ENCODE data around the gene ZPBP. TPM values are rescaled to one million over a fixed set of nuclear protein-coding genes. Genes with fewer than 3 reads are reported as not detected.

ZPBP gene
- polyA plus RNA-seq, 3 donors: not detected

GRCh38 chr7:50022451-50022850 is 70.6 kb downstream of the ZPBP start:
- Histone ChIP-seq H3K9me3 (replicated peaks in 1 of 2; ENCODE audit: control insufficient read depth in 1 of 2, insufficient read depth in 1 of 2, low read length in 2 of 2) (no peaks in the 10 kb centered on the region), H3K4me2 (replicated peaks; ENCODE audit: extremely low read depth, low read length, poor library complexity, severe bottlenecking) (no peak overlapping the region), H3K79me2 (ENCODE audit: insufficient read depth, low read length) (no peaks in the 10 kb centered on the region), H4K20me1 (ENCODE audit: insufficient read depth, low read length) (no peaks in the 10 kb centered on the region), H3K27me3 (ENCODE audit: control insufficient read depth in 2 of 2, insufficient read depth in 2 of 2, low read length in 2 of 2) (no peaks in the 10 kb centered on the region), H3K27ac (ENCODE audit: low read depth in 1 of 2, low read length in 2 of 2) (no peak overlapping the region), H3K4me3 (replicated peaks in 1 of 3; ENCODE audit: low read depth in 2 of 3, low read length in 3 of 3) (no peak overlapping the region), H3K9ac (ENCODE audit: insufficient read depth, low read length, poor library complexity, severe bottlenecking) (no peak overlapping the region), H3K4me1 (ENCODE audit: control insufficient read depth in 1 of 2, insufficient read depth in 2 of 2, low read length in 2 of 2) (no peaks in the 10 kb centered on the region), H3K36me3 (replicated peaks in 1 of 2; ENCODE audit: control insufficient read depth in 1 of 2, insufficient read depth in 2 of 2, low read length in 2 of 2) (no peaks in the 10 kb centered on the region), H2AFZ (ENCODE audit: insufficient read depth, low read depth, low read length, poor library complexity, severe bottlenecking) (no peak overlapping the region)
- Mint-ChIP-seq H3K9me3 (peaks cover 0 to 2% (median 1%) of the 10 kb centered on the region in 7 donors), H3K36me3 (no peaks in the 10 kb centered on the region), H3K27ac (peak overlapping the region in 1 of 7 donors; percentile 55), H3K27me3 (ENCODE audit: low read depth in 3 of 3) (peaks cover 2 to 3% (median 3%) of the 10 kb centered on the region in 3 donors), H3K4me1 (no peaks in the 10 kb centered on the region), H3K4me3 (no peak overlapping the region)
- intact Hi-C loops (cut with micrococcal nuclease): no loop called here
- DNase-seq: no peak
- no CpG with 5 or more reads among the region's 3 CpGs for WGBS (ENCODE audit: insufficient coverage)
- TF ChIP-seq CTCF (IDR thresholded peaks at IDR 0.05): no peak

GRCh38 chr7:49995681-49996080 is 97.4 kb downstream of the ZPBP start:
- 100% methylated on average over 1 of the region's 6 CpGs for WGBS (ENCODE audit: insufficient coverage)

More at GRCh38 chr7:49995681-49996080, 97.4 kb downstream of the ZPBP start:
- intact Hi-C loops (cut with micrococcal nuclease): no loop called here
- no peak overlapping the region for H3K9ac ChIP-seq (ENCODE audit: insufficient read depth, low read length, poor library complexity, severe bottlenecking)
- Mint-ChIP-seq H3K4me1 (no peaks in the 10 kb centered on the region), H3K4me3 (no peak overlapping the region), H3K36me3 (no peaks in the 10 kb centered on the region), H3K27me3 (ENCODE audit: low read depth in 3 of 3) (peaks cover 0 to 2% (median 2%) of the 10 kb centered on the region in 3 donors), H3K27ac (no peak overlapping the region), H3K9me3 (peaks cover 0 to 6% (median 0%) of the 10 kb centered on the region in 7 donors)
- H3K4me1 ChIP-seq (ENCODE audit: control insufficient read depth in 1 of 2, insufficient read depth in 2 of 2, low read length in 2 of 2): no peaks in the 10 kb centered on the region
- no peaks in the 10 kb centered on the region for H3K9me3 ChIP-seq (replicated peaks in 1 of 2; ENCODE audit: control insufficient read depth in 1 of 2, insufficient read depth in 1 of 2, low read length in 2 of 2)
- no peak for DNase-seq
- no peak for TF ChIP-seq CTCF (IDR thresholded peaks at IDR 0.05)
- no peak overlapping the region for H3K4me3 ChIP-seq (replicated peaks in 1 of 3; ENCODE audit: low read depth in 2 of 3, low read length in 3 of 3)
- H3K4me2 ChIP-seq (replicated peaks; ENCODE audit: extremely low read depth, low read length, poor library complexity, severe bottlenecking): no peak overlapping the region
- H3K27ac ChIP-seq (ENCODE audit: low read depth in 1 of 2, low read length in 2 of 2): no peak overlapping the region
- no peaks in the 10 kb centered on the region for H3K27me3 ChIP-seq (ENCODE audit: control insufficient read depth in 2 of 2, insufficient read depth in 2 of 2, low read length in 2 of 2)
- no peak overlapping the region for H2AFZ ChIP-seq (ENCODE audit: insufficient read depth, low read depth, low read length, poor library complexity, severe bottlenecking)
- no peaks in the 10 kb centered on the region for H3K36me3 ChIP-seq (replicated peaks in 1 of 2; ENCODE audit: control insufficient read depth in 1 of 2, insufficient read depth in 2 of 2, low read length in 2 of 2)
- H3K79me2 ChIP-seq (ENCODE audit: insufficient read depth, low read length): no peaks in the 10 kb centered on the region
- H4K20me1 ChIP-seq (ENCODE audit: insufficient read depth, low read length): no peaks in the 10 kb centered on the region
